ENCODE results near the gene CLTCL1. TPM values are rescaled to one million over a fixed set of nuclear protein-coding genes. Genes with fewer than 3 reads are reported as not detected.
"Not testable (repeated sequence)": the region's sequence is repeated elsewhere in the genome, so short reads cannot be mapped to it uniquely, and the experiment has no call there.

Gene CLTCL1
- total RNA-seq, 1 experiment from 2014 or later, result 21.7 TPM

- BruUV-seq (replicated peaks), result no TSS peak
- DNase-seq (ENCODE audit: unreplicated experiment), result peak; percentile 90
- TF ChIP-seq, protein P1, sequence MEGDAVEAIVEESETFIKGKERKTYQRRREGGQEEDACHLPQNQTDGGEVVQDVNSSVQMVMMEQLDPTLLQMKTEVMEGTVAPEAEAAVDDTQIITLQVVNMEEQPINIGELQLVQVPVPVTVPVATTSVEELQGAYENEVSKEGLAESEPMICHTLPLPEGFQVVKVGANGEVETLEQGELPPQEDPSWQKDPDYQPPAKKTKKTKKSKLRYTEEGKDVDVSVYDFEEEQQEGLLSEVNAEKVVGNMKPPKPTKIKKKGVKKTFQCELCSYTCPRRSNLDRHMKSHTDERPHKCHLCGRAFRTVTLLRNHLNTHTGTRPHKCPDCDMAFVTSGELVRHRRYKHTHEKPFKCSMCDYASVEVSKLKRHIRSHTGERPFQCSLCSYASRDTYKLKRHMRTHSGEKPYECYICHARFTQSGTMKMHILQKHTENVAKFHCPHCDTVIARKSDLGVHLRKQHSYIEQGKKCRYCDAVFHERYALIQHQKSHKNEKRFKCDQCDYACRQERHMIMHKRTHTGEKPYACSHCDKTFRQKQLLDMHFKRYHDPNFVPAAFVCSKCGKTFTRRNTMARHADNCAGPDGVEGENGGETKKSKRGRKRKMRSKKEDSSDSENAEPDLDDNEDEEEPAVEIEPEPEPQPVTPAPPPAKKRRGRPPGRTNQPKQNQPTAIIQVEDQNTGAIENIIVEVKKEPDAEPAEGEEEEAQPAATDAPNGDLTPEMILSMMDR (IDR thresholded peaks at IDR 0.05; ENCODE audit: unreplicated experiment), result no peak
- no peaks in the 10 kb centered on the region for H3K9me3 Mint-ChIP-seq (ENCODE audit: unreplicated experiment)
- peaks cover 34% of the 10 kb centered on the region for H3K4me1 Mint-ChIP-seq (ENCODE audit: insufficient read depth, unreplicated experiment)
- peak overlapping the region; percentile 89 for H3K27ac Mint-ChIP-seq (ENCODE audit: low read depth, unreplicated experiment)
- intact Hi-C loops (cut with micrococcal nuclease), result no loop called here
- peak overlapping the region; percentile 56 for H3K4me3 Mint-ChIP-seq (ENCODE audit: unreplicated experiment)
- ChIA-PET POLR2A (interaction anchor here (0.7 to 2.8 kb wide), 16 partner anchors 12 to 197 kb away, joined by 3 to 15 read pairs (median 4); partner anchors contain the start of genes C22orf39, CDC45, ESS2 and HIRA), CTCF (interaction anchor here (0.6 to 1.5 kb wide), 6 partner anchors 11 to 172 kb away, joined by 3 to 4 read pairs (median 3); partner anchors contain the start of genes ESS2 and SLC25A1)
- no peaks in the 10 kb centered on the region for H3K27me3 Mint-ChIP-seq (ENCODE audit: insufficient read depth, unreplicated experiment)
- H3K36me3 Mint-ChIP-seq (ENCODE audit: insufficient read depth, unreplicated experiment), result no peaks in the 10 kb centered on the region
Measured at GRCh38 chr22:19287076-19287707, 4.3 kb downstream of the CLTCL1 start.

- Mint-ChIP-seq H3K36me3 (ENCODE audit: insufficient read depth, unreplicated experiment) (no peaks in the 10 kb centered on the region), H3K27me3 (ENCODE audit: insufficient read depth, unreplicated experiment) (no peaks in the 10 kb centered on the region), H3K4me3 (ENCODE audit: unreplicated experiment) (no peak overlapping the region), H3K27ac (ENCODE audit: low read depth, unreplicated experiment) (peak overlapping the region; percentile 89), H3K9me3 (ENCODE audit: unreplicated experiment) (no peaks in the 10 kb centered on the region), H3K4me1 (ENCODE audit: insufficient read depth, unreplicated experiment) (peaks cover 33% of the 10 kb centered on the region)
- POLR2A ChIA-PET, result interaction anchor here (0.7 to 1.1 kb wide), 2 partner anchors 8 to 101 kb away, joined by 3 to 5 read pairs; no protein-coding TSS in a partner anchor
- no peak for DNase-seq (ENCODE audit: unreplicated experiment)
- CTCF ChIA-PET, result interaction anchor here (0.6 kb wide), 1 partner anchor 110 kb away, joined by 3 read pairs; no protein-coding TSS in a partner anchor
- no TSS peak for BruUV-seq (replicated peaks)
- intact Hi-C loops (cut with micrococcal nuclease), result no loop called here
- TF ChIP-seq, protein P1 (IDR thresholded peaks at IDR 0.05; ENCODE audit: unreplicated experiment), result no peak
Measured at GRCh38 chr22:19285831-19286230, 5.7 kb downstream of the CLTCL1 start.

DNA sequence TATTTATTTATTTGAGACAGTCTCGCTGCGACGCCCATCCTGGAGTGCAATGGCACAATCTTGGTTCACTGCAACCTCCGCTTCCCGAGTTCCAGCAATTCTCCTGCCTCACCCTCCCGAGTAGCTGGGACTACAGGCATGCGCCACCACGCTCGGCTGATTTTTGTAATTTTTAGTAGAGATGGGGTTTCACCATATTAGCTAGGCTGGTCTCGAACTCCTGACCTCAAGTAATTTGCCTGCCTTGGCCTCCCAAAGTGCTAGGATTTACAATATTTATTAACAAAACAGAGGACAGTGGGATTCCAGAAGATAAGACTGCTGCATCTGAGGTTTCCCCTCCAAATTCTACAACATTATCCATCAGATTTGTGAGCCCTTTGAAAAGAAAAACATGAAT lies 12.4 kb downstream of the CLTCL1 start:
- H3K4me3 Mint-ChIP-seq (ENCODE audit: unreplicated experiment); H3K27me3 Mint-ChIP-seq (ENCODE audit: insufficient read depth, unreplicated experiment); H3K4me1 Mint-ChIP-seq (ENCODE audit: insufficient read depth, unreplicated experiment); BruUV-seq (replicated peaks); H3K9me3 Mint-ChIP-seq (ENCODE audit: unreplicated experiment); H3K27ac Mint-ChIP-seq (ENCODE audit: low read depth, unreplicated experiment); DNase-seq (ENCODE audit: unreplicated experiment); H3K36me3 Mint-ChIP-seq (ENCODE audit: insufficient read depth, unreplicated experiment); intact Hi-C loops (cut with micrococcal nuclease): not testable (repeated sequence)
- POLR2A ChIA-PET, result interaction anchor here (0.6 to 0.8 kb wide), 2 partner anchors 12 to 135 kb away, joined by 3 to 4 read pairs; partner anchors contain the start of genes CLTCL1 and ESS2
- CTCF ChIA-PET, result interaction anchor here (0.7 kb wide), 1 partner anchor 198 kb away, joined by 3 read pairs; no protein-coding TSS in a partner anchor

DNA sequence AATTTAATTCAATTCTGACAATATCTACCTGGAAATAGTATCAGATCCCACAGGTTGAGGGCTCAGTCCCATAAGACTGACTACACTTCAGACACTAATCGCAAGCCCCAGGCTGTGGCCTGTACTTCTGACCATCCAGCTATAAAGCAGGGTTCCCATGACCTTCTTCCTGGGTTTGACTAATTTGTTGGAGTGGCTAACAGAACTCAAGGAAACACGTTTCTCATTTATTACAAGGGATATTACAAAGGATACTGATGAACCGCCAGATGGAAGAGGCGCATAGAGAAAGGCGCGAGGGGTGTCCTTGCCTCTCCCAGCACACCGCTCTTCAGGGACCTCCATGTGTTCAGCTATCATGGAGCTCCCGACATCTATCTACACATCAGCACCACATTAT lies 13.7 kb downstream of the CLTCL1 start:
- H3K36me3 Mint-ChIP-seq (ENCODE audit: insufficient read depth, unreplicated experiment), result peaks cover 9% of the 10 kb centered on the region
- intact Hi-C loops (cut with micrococcal nuclease), result no loop called here
- no peak overlapping the region for H3K4me3 Mint-ChIP-seq (ENCODE audit: unreplicated experiment)
- TF ChIP-seq, protein P1 (IDR thresholded peaks at IDR 0.05; ENCODE audit: unreplicated experiment), result no peak
- ChIA-PET CTCF (no interaction called here), POLR2A (interaction anchor here (0.6 kb wide), 1 partner anchor 8 kb away, joined by 3 read pairs; no protein-coding TSS in a partner anchor)
- H3K27me3 Mint-ChIP-seq (ENCODE audit: insufficient read depth, unreplicated experiment), result no peaks in the 10 kb centered on the region
- peaks cover 8% of the 10 kb centered on the region for H3K4me1 Mint-ChIP-seq (ENCODE audit: insufficient read depth, unreplicated experiment)
- no peaks in the 10 kb centered on the region for H3K9me3 Mint-ChIP-seq (ENCODE audit: unreplicated experiment)
- no peak for DNase-seq (ENCODE audit: unreplicated experiment)
- H3K27ac Mint-ChIP-seq (ENCODE audit: low read depth, unreplicated experiment), result no peak overlapping the region
- BruUV-seq (replicated peaks), result no TSS peak

Data from MCF 10A (cell line).